Skin of body (tissue), 2 donors: Measurements from ENCODE around the gene APOM. TPM values are rescaled to one million over a fixed set of nuclear protein-coding genes. Genes with fewer than 3 reads are reported as not detected.
A peak's percentile ranks its signal among the peaks of the same experiment; 100 is the strongest.

Source experiments
- DNase-seq: peaks from one replicate; lab custom pipeline; 2025; lab: John Stamatoyannopoulos, UW
- total RNA-seq: library from RNA; depleted of rRNA; stranded (reverse); fragments of >200 nt; gene quantifications from one replicate; pipeline ENCODE4 v1.2.3, GENCODE V29; 2014

Gene APOM
- total RNA-seq, 1 donor from 2014 or later: 1.2 TPM

GRCh38 chr6:31658158-31658688, 2.5 kb downstream of the APOM start:
- DNase-seq: no peak

GRCh38 chr6:31658983-31659648, 3.4 kb downstream of the APOM start:
- no peak for DNase-seq

- no peak for DNase-seq
Measured at GRCh38 chr6:31659649-31660380, 4.1 kb downstream of the APOM start.

DNA sequence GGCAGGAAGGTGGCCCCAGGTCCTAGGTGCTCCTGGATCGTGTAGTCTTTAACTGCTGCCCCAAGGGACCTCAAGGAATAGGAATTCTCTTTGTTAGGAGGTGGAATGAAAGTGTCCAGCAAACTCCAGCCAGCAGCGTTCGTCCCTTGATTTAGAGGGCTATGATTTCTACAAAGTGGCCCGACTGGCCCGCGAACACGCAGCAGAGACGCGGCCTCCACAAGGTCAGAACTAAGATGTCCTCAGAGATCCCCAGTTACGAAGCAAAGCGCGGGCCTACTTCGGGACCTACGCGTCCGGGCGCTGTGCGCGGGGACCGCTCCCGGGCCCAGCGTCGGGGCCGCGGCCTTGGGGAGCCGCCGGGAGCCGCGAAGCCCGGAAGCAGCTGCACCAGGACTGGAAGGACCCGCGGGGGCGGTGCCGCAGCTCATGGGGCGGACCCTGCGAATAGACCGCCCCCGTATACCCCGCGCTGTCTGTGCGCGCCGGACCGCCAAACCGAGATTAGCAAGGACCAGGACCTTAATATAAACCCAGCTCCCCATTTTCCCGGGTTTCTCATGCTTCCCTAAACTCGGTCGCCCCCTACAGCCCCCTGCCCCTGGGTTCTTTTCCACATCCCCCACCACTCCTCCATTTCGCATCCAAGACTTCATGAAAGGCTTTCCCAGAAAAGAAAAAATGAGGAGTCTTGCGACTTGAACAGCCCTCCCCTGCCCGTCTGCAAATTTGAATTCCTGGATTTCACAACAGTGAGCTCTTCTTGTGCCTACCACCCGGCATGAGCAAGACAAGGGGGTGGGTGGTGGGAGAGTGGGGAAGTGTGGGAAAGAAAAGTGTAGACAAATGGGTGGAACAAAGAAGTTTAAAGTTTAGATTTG, 4.9 kb downstream of the APOM start, which contains the start of gene C6orf47:
TSS of gene C6orf47 (minus strand) at position 398 of the 881 bp plus-strand sequence. CDS start 831 bp downstream, outside the sequence.
- peak; percentile 75 for DNase-seq

- DNase-seq: no peak
Measured at GRCh38 chr6:31661262-31662123, 5.8 kb downstream of the APOM start.

GRCh38 chr6:31662124-31662723, 6.5 kb downstream of the APOM start:
- DNase-seq: no peak

DNA sequence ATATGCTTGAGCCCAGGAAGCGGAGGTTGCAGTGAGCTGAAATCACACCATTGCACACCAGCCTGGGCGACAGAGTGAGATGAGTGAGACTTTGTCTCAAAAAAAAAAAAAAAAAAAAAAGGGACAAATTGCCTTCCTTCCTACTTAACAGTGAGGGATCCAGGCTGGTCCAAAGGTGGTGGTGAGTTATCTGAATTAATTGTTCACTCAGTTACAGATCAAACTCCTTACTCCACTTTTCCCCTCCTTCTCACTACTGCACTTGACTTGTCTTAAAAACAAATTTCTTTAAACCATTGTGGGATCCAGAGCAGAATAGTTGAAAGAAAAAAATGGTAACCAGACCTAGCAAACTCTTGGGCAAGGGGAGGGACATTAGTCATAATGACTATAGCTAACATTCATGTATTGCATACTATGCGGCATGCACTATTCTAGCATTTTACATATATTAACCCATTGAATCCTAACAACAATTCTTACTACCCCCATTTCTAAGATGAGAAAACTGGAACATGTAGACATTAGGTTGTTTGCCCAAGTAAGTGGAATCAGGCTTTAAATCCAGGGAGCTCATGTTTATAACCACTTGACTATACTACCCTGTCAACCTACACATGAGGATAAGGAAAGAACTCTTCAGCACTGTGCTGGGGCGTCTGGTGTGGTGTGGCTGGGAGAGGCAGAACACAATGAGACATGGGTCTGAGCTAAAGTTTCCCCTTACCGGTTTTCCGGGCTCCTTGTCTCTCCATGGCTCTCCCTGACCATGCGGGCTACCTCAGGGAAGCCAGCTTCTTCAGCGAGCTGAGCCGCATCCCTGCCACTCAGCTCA, 7.6 kb downstream of the APOM start:
- DNase-seq: no peak

GRCh38 chr6:31663961-31664789, 8.5 kb downstream of the APOM start:
- DNase-seq: peak; percentile 41

GRCh38 chr6:31664790-31665500, 9.3 kb downstream of the APOM start, which contains the start of gene GPANK1:
GPANK1 (minus strand) TSS chr6:31664997; CDS start chr6:31664478, 519 bp downstream.
- DNase-seq: peak; percentile 98

DNA sequence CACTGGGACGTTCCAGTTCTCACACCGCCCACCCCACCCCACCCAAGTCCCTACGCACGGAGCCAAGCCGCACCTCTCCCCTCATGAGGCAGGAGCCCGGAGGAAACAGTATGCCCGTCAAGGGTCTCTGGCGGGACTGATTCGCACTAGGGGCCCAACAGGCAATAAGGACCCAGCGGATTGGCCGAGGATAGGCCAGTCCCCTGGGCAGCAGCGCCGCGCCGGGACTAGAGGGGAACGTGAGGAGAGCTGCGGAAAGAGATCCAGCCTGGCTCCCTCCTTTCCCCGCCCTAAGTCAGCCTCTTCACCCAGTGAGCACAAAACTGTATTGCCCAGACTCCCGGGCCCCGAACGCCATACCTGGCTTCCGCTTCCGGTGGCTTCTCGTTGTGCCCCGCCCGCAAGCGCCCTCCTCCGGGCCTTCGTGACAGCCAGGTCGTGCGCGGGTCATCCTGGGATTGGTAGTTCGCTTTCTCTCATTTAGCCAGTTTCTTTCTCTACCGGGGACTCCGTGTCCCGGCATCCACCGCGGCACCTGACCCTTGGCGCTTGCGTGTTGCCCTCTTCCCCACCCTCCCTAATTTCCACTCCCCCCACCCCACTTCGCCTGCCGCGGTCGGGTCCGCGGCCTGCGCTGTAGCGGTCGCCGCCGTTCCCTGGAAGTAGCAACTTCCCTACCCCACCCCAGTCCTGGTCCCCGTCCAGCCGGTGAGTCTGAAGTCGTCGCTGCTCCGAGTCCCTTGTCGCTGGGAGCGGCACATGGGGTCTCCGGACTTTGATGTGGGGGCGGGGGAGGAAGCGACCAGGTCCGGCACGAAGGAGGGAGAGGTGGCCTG, 10.0 kb downstream of the APOM start, which contains the start of gene CSNK2B:
TSS of gene CSNK2B (plus strand) at position 580 of the 836 bp plus-strand sequence. CDS start 752 bp downstream, outside the sequence.
- peak; percentile 99 for DNase-seq

DNA sequence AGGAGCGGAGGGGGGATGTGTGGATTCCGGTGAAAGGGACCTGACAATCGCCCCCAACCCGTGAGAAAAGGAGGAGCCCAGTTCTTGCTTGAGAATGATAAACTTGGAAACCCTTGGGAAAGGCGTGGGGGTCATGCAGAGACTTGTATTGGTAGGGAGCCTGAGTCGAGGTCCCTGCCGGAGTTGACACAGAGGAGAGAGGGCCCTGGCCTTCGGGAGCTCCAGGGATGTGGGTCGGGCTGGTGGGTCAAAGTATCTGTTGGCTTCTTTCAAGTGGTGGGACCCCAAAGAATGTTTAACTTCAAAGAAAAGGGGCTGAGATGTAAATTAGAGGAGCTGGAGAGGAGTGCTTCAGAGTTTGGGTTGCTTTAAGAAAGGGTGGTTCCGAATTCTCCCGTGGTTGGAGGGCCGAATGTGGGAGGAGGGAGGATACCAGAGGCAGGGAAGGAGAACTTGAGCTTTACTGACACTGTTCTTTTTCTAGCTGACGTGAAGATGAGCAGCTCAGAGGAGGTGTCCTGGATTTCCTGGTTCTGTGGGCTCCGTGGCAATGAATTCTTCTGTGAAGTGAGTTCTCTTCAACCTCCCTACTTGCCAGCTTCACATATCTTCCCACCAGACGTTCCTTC, 10.8 kb downstream of the APOM start:
- no peak for DNase-seq

DNA sequence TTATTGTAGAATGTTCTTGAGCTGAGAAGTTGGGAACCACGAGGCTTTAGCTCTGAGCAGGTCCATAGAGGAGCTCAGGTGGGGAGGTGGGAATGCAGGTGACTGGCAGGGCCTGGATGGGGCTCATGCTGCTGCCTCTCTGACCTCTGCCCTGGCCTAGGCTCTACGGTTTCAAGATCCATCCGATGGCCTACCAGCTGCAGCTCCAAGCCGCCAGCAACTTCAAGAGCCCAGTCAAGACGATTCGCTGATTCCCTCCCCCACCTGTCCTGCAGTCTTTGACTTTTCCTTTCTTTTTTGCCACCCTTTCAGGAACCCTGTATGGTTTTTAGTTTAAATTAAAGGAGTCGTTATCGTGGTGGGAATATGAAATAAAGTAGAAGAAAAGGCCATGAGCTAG, 14.0 kb downstream of the APOM start, which contains the start of gene LY6G5B:
TSS of gene LY6G5B (plus strand) at position 301 of the 400 bp plus-strand sequence. CDS start 975 bp downstream, outside the sequence.
- DNase-seq: no peak

- no peak for DNase-seq
Measured at GRCh38 chr6:31676322-31676903, 20.7 kb downstream of the APOM start.

- no peak for DNase-seq
Measured at GRCh38 chr6:31676904-31677303, 21.2 kb downstream of the APOM start.

GRCh38 chr6:31677955-31678354, 22.3 kb downstream of the APOM start:
- DNase-seq: no peak
